Neuron (in vitro differentiated cells): Measurements from ENCODE around the gene MROH7.

Source experiments
- H2AFZ ChIP-seq: one replicate; pipeline ENCODE4 v1.6.1; 2013; ENCODE audit warnings: low read depth, mild to moderate bottlenecking, inconsistent platforms, low read length, moderate library complexity
- H3K27me3 ChIP-seq: one replicate; pipeline ENCODE4 v1.6.1; 2013; ENCODE audit warnings: low read length; ENCODE audit not compliant: insufficient read depth
- H3K36me3 ChIP-seq: one replicate; pipeline ENCODE4 v1.6.1; 2013; ENCODE audit warnings: low read length; ENCODE audit not compliant: insufficient read depth
- H3K4me1 ChIP-seq: one replicate; pipeline ENCODE4 v1.6.1; 2013; ENCODE audit warnings: low read length; ENCODE audit not compliant: insufficient read depth
- H3K4me3 ChIP-seq: 2 replicates; pipeline ENCODE4 v1.5.1; 2013; ENCODE audit warnings: mild to moderate bottlenecking, low read length, moderate library complexity
- H3K9me3 ChIP-seq: one replicate; pipeline ENCODE4 v1.6.1; 2013; ENCODE audit warnings: low read length

MROH7 gene

GRCh38 chr1:54640863-54641836 lies at the start of gene MROH7:
MROH7 (plus strand) TSS chr1:54641786; CDS start chr1:54652927, 11,141 bp downstream.
- Histone ChIP-seq H3K4me1 (no peaks in the 10 kb centered on the region), H3K9me3 (no peaks in the 10 kb centered on the region), H3K36me3 (no peaks in the 10 kb centered on the region), H2AFZ (no peak within 1 kb of the TSS), H3K4me3 (no peak within 1 kb of the TSS), H3K27me3 (no peaks in the 10 kb centered on the region)

DNA sequence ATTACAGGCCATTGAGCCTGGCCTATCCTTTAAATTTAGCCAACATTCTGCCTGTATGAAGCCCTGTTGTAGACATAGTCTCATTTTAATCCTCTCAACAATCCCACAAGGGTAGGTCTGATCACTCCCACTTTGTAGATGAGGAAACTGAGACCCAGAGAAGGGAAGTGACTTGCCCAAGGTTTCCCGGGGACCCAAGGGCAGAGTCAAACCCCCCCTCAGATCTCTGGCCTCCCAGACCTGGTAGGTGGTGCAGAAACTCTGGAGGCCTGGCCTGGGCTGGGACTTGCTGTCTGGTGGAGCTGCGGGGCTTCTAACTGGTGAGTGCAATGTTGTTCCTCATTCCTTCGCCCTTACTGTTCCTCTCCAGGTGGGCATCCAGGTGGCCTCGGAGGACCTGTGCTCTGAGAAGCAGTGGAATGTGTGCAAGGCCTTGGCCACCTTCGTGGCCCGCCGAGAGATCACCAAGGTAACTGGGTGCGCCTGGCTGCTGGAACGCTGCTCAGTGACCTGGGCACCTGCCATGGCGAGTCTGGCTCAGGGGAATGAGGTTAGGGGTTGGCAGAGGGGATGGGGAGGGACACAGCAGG lies 47.9 kb upstream of the MROH7 start:
- Histone ChIP-seq H2AFZ (no peak overlapping the region), H3K27me3 (no peaks in the 10 kb centered on the region), H3K4me1 (no peaks in the 10 kb centered on the region), H3K4me3 (no peak overlapping the region), H3K36me3 (no peaks in the 10 kb centered on the region), H3K9me3 (no peaks in the 10 kb centered on the region)

DNA sequence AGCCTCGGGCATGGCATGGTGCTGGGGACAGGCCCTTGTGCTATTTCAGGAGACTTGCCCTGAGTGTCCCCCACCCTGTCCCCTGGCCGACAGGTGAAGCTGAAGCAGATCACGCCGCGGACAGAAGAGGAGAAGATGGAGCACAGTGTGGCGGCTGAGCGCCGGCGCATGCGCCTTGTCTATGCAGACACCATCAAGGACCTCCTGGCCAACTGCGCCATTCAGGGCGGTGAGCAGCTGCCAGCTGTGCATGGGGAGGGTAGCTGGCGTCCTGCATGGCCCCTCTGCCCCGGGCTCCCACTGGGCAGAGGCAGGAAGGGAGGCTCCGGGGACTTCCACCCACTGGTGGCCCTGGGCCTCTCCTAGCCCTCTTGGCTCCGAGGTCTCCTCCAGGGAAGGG lies 47.1 kb upstream of the MROH7 start:
- Histone ChIP-seq H3K9me3 (no peaks in the 10 kb centered on the region), H3K4me1 (no peaks in the 10 kb centered on the region), H3K4me3 (no peak overlapping the region), H3K27me3 (no peaks in the 10 kb centered on the region), H2AFZ (no peak overlapping the region), H3K36me3 (no peaks in the 10 kb centered on the region)

DNA sequence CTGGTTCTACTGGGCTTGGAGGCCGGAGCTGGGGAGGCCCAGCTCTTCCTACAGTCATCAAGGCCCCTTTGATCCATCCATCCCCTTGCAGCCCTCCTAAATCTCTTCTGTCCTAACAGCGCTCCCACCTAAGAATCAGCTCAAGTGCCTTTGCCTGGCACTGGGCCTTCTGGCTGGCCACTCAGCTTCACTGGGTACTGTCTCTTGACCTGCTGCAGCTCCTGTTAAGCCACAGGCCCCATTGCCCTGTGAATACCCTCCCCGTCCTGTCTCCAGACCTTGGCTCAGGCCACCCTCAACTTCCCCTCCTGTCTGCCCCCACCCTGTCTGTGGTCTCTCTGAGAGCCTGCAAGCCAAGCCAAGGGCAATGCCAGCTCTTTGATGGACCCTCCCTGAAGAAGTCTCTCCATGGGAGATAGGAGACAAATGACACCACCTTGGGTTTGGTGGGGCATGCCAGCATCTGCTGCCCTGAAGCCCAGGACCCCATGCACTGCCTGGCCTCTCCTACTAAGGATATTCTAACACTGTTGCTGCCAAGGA lies 45.6 kb upstream of the MROH7 start:
- Histone ChIP-seq H3K9me3 (no peaks in the 10 kb centered on the region), H3K27me3 (no peaks in the 10 kb centered on the region), H2AFZ (no peak overlapping the region), H3K4me3 (no peak overlapping the region), H3K4me1 (no peaks in the 10 kb centered on the region), H3K36me3 (no peaks in the 10 kb centered on the region)

DNA sequence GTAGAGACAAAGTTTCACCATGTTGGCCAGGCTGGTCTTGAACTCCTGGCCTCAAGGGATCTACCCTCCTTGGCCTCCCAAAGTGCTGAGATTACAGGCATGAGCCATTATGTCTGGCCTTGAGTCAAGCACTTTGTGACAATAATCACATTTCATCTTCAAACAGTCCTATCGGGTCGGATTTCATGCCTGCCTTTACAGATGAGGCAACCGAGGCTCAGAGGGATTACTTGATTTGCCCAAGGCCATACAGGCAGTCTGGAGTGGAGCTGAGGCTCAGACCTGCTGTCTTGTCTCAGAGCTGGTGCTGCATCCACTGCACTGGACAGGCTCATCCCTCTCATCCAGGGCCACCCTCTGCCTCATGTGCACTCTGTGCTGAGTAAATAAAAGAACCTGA lies 44.8 kb upstream of the MROH7 start:
- no peaks in the 10 kb centered on the region for H3K27me3 ChIP-seq
- no peaks in the 10 kb centered on the region for H3K4me1 ChIP-seq
- H3K36me3 ChIP-seq = no peaks in the 10 kb centered on the region
- H3K9me3 ChIP-seq = no peaks in the 10 kb centered on the region
- no peak overlapping the region for H3K4me3 ChIP-seq
- H2AFZ ChIP-seq = no peak overlapping the region

GRCh38 chr1:54597455-54598030 lies 44.0 kb upstream of the MROH7 start:
- H3K36me3 ChIP-seq = no peaks in the 10 kb centered on the region
- no peak overlapping the region for H2AFZ ChIP-seq
- no peak overlapping the region for H3K4me3 ChIP-seq
- no peaks in the 10 kb centered on the region for H3K27me3 ChIP-seq
- H3K4me1 ChIP-seq = no peaks in the 10 kb centered on the region
- H3K9me3 ChIP-seq = no peaks in the 10 kb centered on the region

- H2AFZ ChIP-seq = no peak overlapping the region
- H3K9me3 ChIP-seq = no peaks in the 10 kb centered on the region
- H3K36me3 ChIP-seq = no peaks in the 10 kb centered on the region
- no peak overlapping the region for H3K4me3 ChIP-seq
- H3K27me3 ChIP-seq = no peaks in the 10 kb centered on the region
- H3K4me1 ChIP-seq = no peaks in the 10 kb centered on the region
These were observed 42.3 kb upstream of the MROH7 start for GRCh38 chr1:54599211-54599823.

DNA sequence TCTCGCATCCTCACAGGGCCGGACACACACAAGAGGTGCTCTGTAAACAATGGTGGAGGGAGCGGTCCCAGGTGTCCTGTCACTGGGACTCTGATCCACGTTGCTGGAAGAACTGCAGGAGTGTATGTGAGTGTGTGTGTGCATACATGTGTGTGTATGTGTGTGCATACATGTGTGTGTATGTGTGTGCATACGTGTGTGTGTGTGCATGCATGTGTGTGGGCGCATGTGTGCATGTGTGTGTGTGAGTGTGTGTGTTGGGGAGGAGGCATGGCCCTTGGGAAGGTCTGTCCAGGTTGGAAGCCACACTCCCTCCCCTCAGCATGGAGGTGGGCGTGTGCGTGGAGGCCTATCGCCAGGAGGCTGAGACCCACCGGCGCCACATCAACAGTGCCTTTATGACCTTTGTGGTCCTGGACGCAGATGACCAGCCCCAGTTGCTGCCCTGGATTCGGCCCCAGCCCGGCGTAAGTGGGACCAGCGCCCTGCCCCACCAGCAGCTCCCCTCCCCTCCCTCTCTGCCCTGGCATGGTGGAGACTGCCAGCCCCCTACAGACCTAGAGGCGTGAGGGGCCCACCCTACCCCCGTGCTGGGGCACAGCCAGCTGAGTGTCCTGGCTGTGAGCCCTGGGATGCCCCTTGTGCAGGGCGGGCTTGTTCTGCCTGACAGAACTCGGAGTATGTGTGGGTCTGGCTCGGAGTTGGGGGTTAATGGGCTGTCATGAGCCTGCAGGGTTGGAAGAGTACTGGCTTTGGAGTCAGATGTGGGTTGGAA lies 40.5 kb upstream of the MROH7 start:
- H3K4me1 ChIP-seq = no peaks in the 10 kb centered on the region
- H3K27me3 ChIP-seq = no peaks in the 10 kb centered on the region
- no peak overlapping the region for H3K4me3 ChIP-seq
- no peaks in the 10 kb centered on the region for H3K36me3 ChIP-seq
- no peak overlapping the region for H2AFZ ChIP-seq
- H3K9me3 ChIP-seq = no peaks in the 10 kb centered on the region

DNA sequence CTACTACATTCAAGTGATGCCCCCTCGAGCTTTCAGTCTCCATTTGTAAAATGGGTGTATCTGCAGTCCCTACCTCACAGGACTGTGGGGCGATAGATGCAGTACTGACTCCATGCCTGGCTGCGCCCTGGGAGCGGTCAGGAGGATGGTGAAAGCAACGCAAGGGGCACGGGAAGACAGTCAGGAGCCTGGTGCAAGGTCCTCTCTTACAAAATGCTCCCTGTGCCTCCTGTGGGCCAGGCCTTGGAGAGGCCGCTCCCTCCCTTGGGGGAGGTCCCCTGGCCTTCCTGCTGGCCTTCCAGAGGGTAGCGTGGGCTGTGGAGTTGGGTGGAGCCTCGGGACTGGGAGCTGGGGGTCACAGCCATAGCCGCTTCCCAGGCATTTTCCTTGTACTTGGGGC lies 39.9 kb upstream of the MROH7 start:
- no peaks in the 10 kb centered on the region for H3K27me3 ChIP-seq
- no peak overlapping the region for H3K4me3 ChIP-seq
- no peaks in the 10 kb centered on the region for H3K4me1 ChIP-seq
- no peak overlapping the region for H2AFZ ChIP-seq
- H3K9me3 ChIP-seq = no peaks in the 10 kb centered on the region
- no peaks in the 10 kb centered on the region for H3K36me3 ChIP-seq

DNA sequence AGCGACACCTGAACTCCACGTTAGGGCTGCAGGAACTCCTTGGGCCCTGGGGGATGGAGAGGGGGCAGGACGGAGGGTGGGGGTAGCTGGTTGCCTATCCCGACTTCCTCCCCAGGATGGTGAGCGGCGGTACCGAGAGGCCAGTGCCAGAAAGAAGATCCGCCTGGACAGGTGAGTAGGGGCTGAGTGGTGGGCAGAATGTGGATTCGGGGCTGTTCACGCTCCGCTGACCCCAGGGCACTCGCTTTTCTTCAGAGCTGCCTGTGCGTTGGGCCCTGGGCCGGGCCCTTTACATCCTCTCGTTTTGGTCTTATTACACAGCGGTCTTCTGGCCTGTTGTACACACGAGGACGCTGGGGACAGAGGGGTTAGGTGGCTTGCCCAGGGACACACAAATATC lies 39.0 kb upstream of the MROH7 start:
- Histone ChIP-seq H3K4me1 (no peaks in the 10 kb centered on the region), H2AFZ (no peak overlapping the region), H3K4me3 (no peak overlapping the region), H3K27me3 (no peaks in the 10 kb centered on the region), H3K36me3 (no peaks in the 10 kb centered on the region), H3K9me3 (no peaks in the 10 kb centered on the region)

DNA sequence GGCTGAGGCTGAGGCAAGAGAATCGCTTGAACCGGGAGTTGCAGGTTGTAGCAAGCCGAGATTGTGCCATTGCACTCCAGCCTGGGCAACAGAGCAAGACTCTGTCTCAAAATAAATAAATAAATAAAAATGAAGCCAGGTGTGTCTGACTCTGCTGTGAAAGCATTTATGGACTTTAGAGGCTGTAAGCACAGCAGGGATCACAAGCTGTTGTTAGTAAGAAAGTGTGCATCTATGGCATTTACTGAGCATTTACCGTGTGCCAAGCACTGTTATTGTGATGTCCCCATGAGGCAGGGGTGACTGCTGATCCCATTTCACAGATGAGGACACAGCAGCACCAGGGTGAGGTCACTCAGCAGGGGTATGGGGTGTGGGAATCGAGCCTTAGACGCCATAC lies 38.3 kb upstream of the MROH7 start:
- no peaks in the 10 kb centered on the region for H3K36me3 ChIP-seq
- H2AFZ ChIP-seq = no peak overlapping the region
- no peaks in the 10 kb centered on the region for H3K9me3 ChIP-seq
- no peak overlapping the region for H3K4me3 ChIP-seq
- no peaks in the 10 kb centered on the region for H3K4me1 ChIP-seq
- no peaks in the 10 kb centered on the region for H3K27me3 ChIP-seq

DNA sequence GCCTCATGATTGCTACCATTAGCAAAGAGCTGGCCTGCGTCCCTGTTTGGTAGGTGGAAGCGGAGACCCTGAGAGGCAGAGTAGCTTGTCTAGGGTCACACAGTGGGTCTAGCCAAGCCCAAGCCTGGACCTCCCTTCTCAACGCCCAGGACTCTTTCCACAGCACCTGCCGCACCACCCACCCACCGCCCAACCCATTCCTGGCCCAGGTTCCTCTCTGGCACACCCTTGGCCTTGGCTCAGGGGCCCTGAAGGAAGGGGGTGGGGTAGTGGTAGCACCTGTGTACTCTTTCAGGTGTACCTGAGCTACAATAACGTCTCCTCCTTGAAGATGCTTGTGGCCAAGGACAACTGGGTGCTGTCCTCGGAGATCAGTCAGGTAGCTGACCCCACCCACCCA lies 37.5 kb upstream of the MROH7 start:
- H2AFZ ChIP-seq = no peak overlapping the region
- H3K36me3 ChIP-seq = no peaks in the 10 kb centered on the region
- H3K4me3 ChIP-seq = no peak overlapping the region
- no peaks in the 10 kb centered on the region for H3K27me3 ChIP-seq
- no peaks in the 10 kb centered on the region for H3K9me3 ChIP-seq
- no peaks in the 10 kb centered on the region for H3K4me1 ChIP-seq
